Melanocyte of skin (primary cell): ENCODE data around the gene CDH3. TPM values are rescaled to one million over a fixed set of nuclear protein-coding genes. Genes with fewer than 3 reads are reported as not detected.

Experiments
- small RNA-seq, 2 donors: library from RNA; depleted of rRNA; stranded (forward); fragments of <200 nt; gene quantifications; one replicate each; pipeline ENCODE3, GENCODE V24; 2012
- total RNA-seq, 2 donors: library from RNA; depleted of rRNA; stranded (reverse); fragments of >200 nt; gene quantifications; 2 replicates each; pipeline ENCODE4 v1.2.3, GENCODE V29; 2012

The CDH3 gene
- 100 to 1,000 TPM; 233 to 309 TPM for total RNA-seq

GRCh38 chr16:68644715-68645493, at the start of gene CDH3:
TSS of gene CDH3 (plus strand) at chr16:68645310. CDS start at chr16:68645380, 70 bp downstream.

GRCh38 chr16:68737046-68737729, 92.1 kb downstream of the CDH3 start, which contains the start of gene CDH1:
TSS of gene CDH1 (plus strand) at chr16:68737292. CDS start at chr16:68737416, 124 bp downstream.

Small RNAs within 50 kb of the gene (small RNA-seq; reads per million reads assigned to genes)
- 0 reads per million in 2 donors for gene HSPE1P5
- gene RF01233, result 0 reads per million in 2 donors
- gene RNA5SP429, result 0.04 to 0.06 reads per million in 2 donors

Other genes starting within 250 kb of the CDH3 start
- gene SMPD3, start 196.8 kb upstream of the CDH3 start, total RNA-seq, result under 1 TPM in 1 of 2 donors, not detected in 1; 0.34 TPM
- 10 to 100 TPM; 13.0 to 23.1 TPM for gene ZFP90, start 106.0 kb upstream of the CDH3 start, total RNA-seq
- gene CDH1, start 92.0 kb downstream of the CDH3 start, total RNA-seq, result 10 to 100 TPM; 50.6 to 62.6 TPM
- gene TANGO6, start 198.2 kb downstream of the CDH3 start, total RNA-seq, result 10 to 100 TPM; 31.7 to 52.3 TPM